Stimulated activated CD4-positive, alpha-beta T cell treated with anti-CD3 and anti-CD28 coated beads, Interleukin-15, amount 100 ng/mL, for 48 hours (primary cell): ENCODE data around the gene TFCP2L1.

ENCODE experiments used
- DNase-seq, 2 donors: peaks; one replicate each; pipeline ENCODE4 v3.0.0-alpha.2; 2020; ENCODE audit warnings: low read depth in 2 of 2

TFCP2L1 gene

GRCh38 chr2:121197369-121198091 is 87.5 kb downstream of the TFCP2L1 start:
- DNase-seq, result no peak

- no peak for DNase-seq
Measured at GRCh38 chr2:121196849-121197155, 88.2 kb downstream of the TFCP2L1 start.

- no peak for DNase-seq
Measured at GRCh38 chr2:121196132-121196848, 88.7 kb downstream of the TFCP2L1 start.

- DNase-seq, result no peak
Measured at GRCh38 chr2:121195036-121195435, 90.0 kb downstream of the TFCP2L1 start.

- no peak for DNase-seq
Measured at GRCh38 chr2:121194626-121195025, 90.4 kb downstream of the TFCP2L1 start.

- DNase-seq, result no peak
Measured at GRCh38 chr2:121193185-121193584, 91.8 kb downstream of the TFCP2L1 start.

GRCh38 chr2:121192576-121192975 is 92.4 kb downstream of the TFCP2L1 start:
- no peak for DNase-seq

- no peak for DNase-seq
Measured at GRCh38 chr2:121191191-121192170, 93.5 kb downstream of the TFCP2L1 start.

GRCh38 chr2:121189661-121190381 is 95.2 kb downstream of the TFCP2L1 start:
- DNase-seq, result no peak

- DNase-seq, result no peak
Measured at GRCh38 chr2:121189011-121189410, 96.0 kb downstream of the TFCP2L1 start.

GRCh38 chr2:121187982-121188411 is 97.0 kb downstream of the TFCP2L1 start:
- no peak for DNase-seq

GRCh38 chr2:121187351-121187981 is 97.5 kb downstream of the TFCP2L1 start:
- DNase-seq, result no peak

- DNase-seq, result no peak
Measured at GRCh38 chr2:121186261-121186660, 98.7 kb downstream of the TFCP2L1 start.

GRCh38 chr2:121185571-121186074 is 99.4 kb downstream of the TFCP2L1 start:
- DNase-seq, result no peak

GRCh38 chr2:121185111-121185510 is 99.9 kb downstream of the TFCP2L1 start:
- DNase-seq, result no peak

- DNase-seq, result no peak
Measured at GRCh38 chr2:121184248-121184862, 100.6 kb downstream of the TFCP2L1 start.

GRCh38 chr2:121182520-121182919 is 102.5 kb downstream of the TFCP2L1 start:
- no peak for DNase-seq

GRCh38 chr2:121179467-121179866 is 105.5 kb downstream of the TFCP2L1 start:
- no peak for DNase-seq

GRCh38 chr2:121178730-121179129 is 106.3 kb downstream of the TFCP2L1 start:
- DNase-seq, result no peak

- no peak for DNase-seq
Measured at GRCh38 chr2:121177896-121178295, 107.1 kb downstream of the TFCP2L1 start.
